Measurements from ENCODE around the gene TCP11L2.

The TCP11L2 gene

DNA sequence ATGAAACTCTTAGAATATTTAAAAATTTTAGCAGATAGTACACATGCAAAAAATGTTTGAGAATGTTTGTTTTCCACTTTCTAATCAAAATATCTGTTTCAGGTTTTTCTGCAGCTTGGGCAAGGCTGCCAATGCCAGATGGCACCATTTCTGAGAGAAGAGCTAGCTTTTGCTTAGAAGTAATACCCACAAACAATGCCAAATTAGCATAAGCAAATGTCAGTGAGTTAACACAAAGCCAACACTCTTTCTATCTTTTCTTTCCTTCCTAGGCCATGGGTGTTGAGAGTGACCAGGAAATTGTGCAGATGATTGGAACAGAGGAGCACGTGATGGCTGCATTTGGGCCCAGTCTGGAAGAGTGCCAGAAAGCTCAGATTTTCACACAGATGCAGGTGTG, 90.2 kb downstream of the TCP11L2 start:
- Histone ChIP-seq H3K27me3 (ENCODE audit: insufficient read depth, low read length, poor library complexity) (no peaks in the 10 kb centered on the region), H3K27ac (ENCODE audit: low read length) (no peak overlapping the region), H4K20me1 (ENCODE audit: insufficient read depth, low read length) (no peaks in the 10 kb centered on the region), H3K4me3 (ENCODE audit: low read depth in 1 of 2, low read length in 2 of 2) (no peak overlapping the region), H3K9me3 (ENCODE audit: insufficient read depth, low read length, severe bottlenecking) (peaks cover 9% of the 10 kb centered on the region), H3K36me3 (ENCODE audit: insufficient read depth, low read length) (peaks cover 54% of the 10 kb centered on the region), H3K4me2 (ENCODE audit: insufficient read depth, low read length) (no peak overlapping the region), H3K9ac (ENCODE audit: low read depth, low read length) (no peak overlapping the region), H3K79me2 (ENCODE audit: insufficient read depth, low read length) (no peaks in the 10 kb centered on the region), H2AFZ (ENCODE audit: low read depth, low read length) (no peak overlapping the region), H3K4me1 (ENCODE audit: insufficient read depth, low read length) (no peaks in the 10 kb centered on the region)
- ATAC-seq (ENCODE audit: insufficient read depth, low read depth): no peak
- TF ChIP-seq EZH2 (IDR thresholded peaks at IDR 0.05; ENCODE audit: borderline replicate concordance, low read depth, low read length, severe bottlenecking) (no peak), CTCF (IDR thresholded peaks at IDR 0.05; ENCODE audit: borderline replicate concordance, extremely low read depth, low read length, poor library complexity, severe bottlenecking) (no peak)
- DNase-seq: no peak
